NT2/D1 (cell line): Measurements from ENCODE around the gene PLPP7.

Source experiments
- SUZ12 ChIP-seq: IDR thresholded peaks from 2 replicates; pipeline ENCODE4 v1.6.1; 2011; ENCODE audit not compliant: insufficient read length, insufficient read depth; ENCODE audit errors: extremely low read depth
- YY1 ChIP-seq: IDR thresholded peaks from 2 replicates; pipeline ENCODE4 v1.6.1; 2011; ENCODE audit not compliant: insufficient read length, insufficient read depth
- ZNF274 ChIP-seq: IDR thresholded peaks from 2 replicates; pipeline ENCODE4 v1.6.1; 2011; ENCODE audit warnings: mild to moderate bottlenecking, low read depth, low read length

- TF ChIP-seq ZNF274 (no peak), YY1 (no peak), SUZ12 (no peak)
These were observed 4.7 kb upstream of the PLPP7 start for GRCh38 chr9:131284856-131285255.
